ENCODE data around the gene HMCN2. TPM values are rescaled to one million over a fixed set of nuclear protein-coding genes. Genes with fewer than 3 reads are reported as not detected.

Gene HMCN2, protein sequence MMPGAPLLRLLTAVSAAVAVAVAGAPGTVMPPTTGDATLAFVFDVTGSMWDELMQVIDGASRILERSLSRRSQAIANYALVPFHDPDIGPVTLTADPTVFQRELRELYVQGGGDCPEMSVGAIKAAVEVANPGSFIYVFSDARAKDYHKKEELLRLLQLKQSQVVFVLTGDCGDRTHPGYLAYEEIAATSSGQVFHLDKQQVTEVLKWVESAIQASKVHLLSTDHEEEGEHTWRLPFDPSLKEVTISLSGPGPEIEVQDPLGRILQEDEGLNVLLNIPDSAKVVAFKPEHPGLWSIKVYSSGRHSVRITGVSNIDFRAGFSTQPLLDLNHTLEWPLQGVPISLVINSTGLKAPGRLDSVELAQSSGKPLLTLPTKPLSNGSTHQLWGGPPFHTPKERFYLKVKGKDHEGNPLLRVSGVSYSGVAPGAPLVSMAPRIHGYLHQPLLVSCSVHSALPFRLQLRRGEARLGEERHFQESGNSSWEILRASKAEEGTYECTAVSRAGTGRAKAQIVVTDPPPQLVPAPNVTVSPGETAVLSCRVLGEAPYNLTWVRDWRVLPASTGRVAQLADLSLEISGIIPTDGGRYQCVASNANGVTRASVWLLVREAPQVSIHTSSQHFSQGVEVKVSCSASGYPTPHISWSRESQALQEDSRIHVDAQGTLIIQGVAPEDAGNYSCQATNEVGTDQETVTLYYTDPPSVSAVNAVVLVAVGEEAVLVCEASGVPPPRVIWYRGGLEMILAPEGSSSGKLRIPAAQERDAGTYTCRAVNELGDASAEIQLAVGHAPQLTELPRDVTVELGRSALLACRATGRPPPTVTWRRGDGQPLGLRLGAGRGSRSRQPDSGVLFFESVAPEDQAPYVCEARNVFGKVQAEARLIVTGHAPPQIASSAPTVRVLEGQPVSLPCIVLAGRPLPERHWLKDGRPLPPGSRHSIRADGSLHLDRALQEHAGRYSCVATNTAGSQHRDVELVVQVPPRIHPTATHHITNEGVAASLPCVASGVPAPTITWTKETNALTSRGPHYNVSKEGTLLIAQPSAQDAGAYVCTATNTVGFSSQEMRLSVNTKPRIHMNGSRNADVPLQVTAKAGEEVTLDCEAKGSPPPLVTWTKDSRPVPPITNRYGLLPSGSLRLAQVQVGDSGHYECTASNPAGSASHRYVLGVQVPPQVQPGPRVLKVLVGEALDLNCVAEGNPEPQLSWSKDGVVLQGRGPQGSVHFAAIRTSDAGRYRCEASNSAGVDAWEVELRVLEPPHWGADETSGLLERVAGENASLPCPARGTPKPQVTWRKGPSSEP (N-terminal part only)
- total RNA-seq (1 to 10 TPM; 2.3 to 5.1 (median 3.9) TPM), polyA plus RNA-seq (6.1 TPM)
- long read RNA-seq, donor 1, partial matches to known transcripts, result 8 of 11 reads
- long read RNA-seq, donor 1, other reads (novel, unspliced or antisense), result 3 of 11 reads
- long read RNA-seq, donor 2, partial matches to known transcripts, result 1 of 1 reads
- long read RNA-seq, donor 2, other reads (novel, unspliced or antisense), result 0 of 1 reads
- long read RNA-seq, donor 3, partial matches to known transcripts, result 3 of 5 reads
- long read RNA-seq, donor 3, other reads (novel, unspliced or antisense), result 2 of 5 reads
- long read RNA-seq, donor 4, partial matches to known transcripts, result 6 of 7 reads
- long read RNA-seq, donor 4, other reads (novel, unspliced or antisense), result 1 of 7 reads

- H3K4me3 ChIP-seq (ENCODE audit: low read length), result peak within 1 kb of the TSS; percentile 20
- peak in 1 of 3 donors; percentile 78 for DNase-seq
- H3K9me3 ChIP-seq (ENCODE audit: control insufficient read depth, low read length), result no peaks in the 10 kb centered on the region
- H3K27me3 ChIP-seq (ENCODE audit: control insufficient read depth, insufficient read depth), result no peaks in the 10 kb centered on the region
- intact Hi-C loops (cut with DNase I), result no loop called here
- H3K4me1 ChIP-seq (ENCODE audit: control insufficient read depth, insufficient read depth, low read length), result no peaks in the 10 kb centered on the region
- peak; percentile 49 to 61 for ATAC-seq
- 2% methylated on average over 89 of the region's 89 CpGs for WGBS
- peak within 1 kb of the TSS; percentile 5 for H3K27ac ChIP-seq (ENCODE audit: low read length)
These were observed at the start of gene HMCN2 for GRCh38 chr9:130265431-130266235. Gene HMCN2 (plus strand): TSS chr9:130265760. CDS start chr9:130265879, 119 bp downstream.

- no peak for ATAC-seq
- Histone ChIP-seq H3K9me3 (ENCODE audit: control insufficient read depth, low read length) (no peaks in the 10 kb centered on the region), H3K4me3 (ENCODE audit: low read length) (no peak overlapping the region), H3K27ac (ENCODE audit: low read length) (no peak overlapping the region), H3K27me3 (ENCODE audit: control insufficient read depth, insufficient read depth) (no peaks in the 10 kb centered on the region), H3K4me1 (ENCODE audit: control insufficient read depth, insufficient read depth, low read length) (no peaks in the 10 kb centered on the region)
- DNase-seq, result no peak
- intact Hi-C loops (cut with DNase I), result no loop called here
- 90% methylated on average over 10 of the region's 10 CpGs for WGBS
These were observed 47.7 kb upstream of the HMCN2 start for GRCh38 chr9:130217838-130218237.

GRCh38 chr9:130219661-130220096 lies 45.9 kb upstream of the HMCN2 start:
- DNase-seq (peak in 2 of 3 donors; percentile 42 to 51), ATAC-seq (peak; percentile 11 to 15)
- H3K4me1 ChIP-seq (ENCODE audit: control insufficient read depth, insufficient read depth, low read length), result no peaks in the 10 kb centered on the region
- no peak overlapping the region for H3K4me3 ChIP-seq (ENCODE audit: low read length)
- H3K27ac ChIP-seq (ENCODE audit: low read length), result no peak overlapping the region
- H3K9me3 ChIP-seq (ENCODE audit: control insufficient read depth, low read length), result no peaks in the 10 kb centered on the region
- intact Hi-C loops (cut with DNase I), result loop anchor here in 1 of 4 donors (5.0 kb wide), 1 partner anchor 102 kb away; no protein-coding TSS in a partner anchor
- no peaks in the 10 kb centered on the region for H3K27me3 ChIP-seq (ENCODE audit: control insufficient read depth, insufficient read depth)
- 67% methylated on average over 16 of the region's 16 CpGs for WGBS

DNA sequence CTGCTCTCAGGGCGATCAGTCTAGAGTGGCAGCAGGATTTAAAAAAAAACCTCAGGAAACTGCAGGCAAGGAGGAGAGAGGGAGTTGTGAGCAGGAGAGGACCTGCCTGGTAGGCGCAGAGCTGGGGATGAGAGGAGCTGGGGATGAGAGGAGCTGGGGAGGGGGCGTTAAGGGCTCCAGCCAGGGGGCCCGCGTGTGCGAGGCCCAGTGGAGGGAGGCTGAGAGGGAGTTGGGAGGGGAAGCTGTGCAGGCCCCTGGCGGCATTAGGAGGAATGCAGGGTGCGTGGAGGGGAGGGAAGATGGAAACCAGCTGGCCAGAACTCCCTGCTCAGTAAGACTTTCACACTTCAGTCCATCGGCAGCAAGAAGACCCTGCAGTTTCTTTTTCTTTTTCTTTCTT lies 45.2 kb upstream of the HMCN2 start:
- Histone ChIP-seq H3K4me1 (ENCODE audit: control insufficient read depth, insufficient read depth, low read length) (no peaks in the 10 kb centered on the region), H3K27ac (ENCODE audit: low read length) (no peak overlapping the region), H3K9me3 (ENCODE audit: control insufficient read depth, low read length) (no peaks in the 10 kb centered on the region), H3K4me3 (ENCODE audit: low read length) (no peak overlapping the region), H3K27me3 (ENCODE audit: control insufficient read depth, insufficient read depth) (no peaks in the 10 kb centered on the region)
- ATAC-seq (peak; percentile 54 to 65), DNase-seq (peak in 2 of 3 donors; percentile 53 to 70)
- WGBS, result 25% methylated on average over 9 of the region's 9 CpGs
- intact Hi-C loops (cut with DNase I), result loop anchor here in 1 of 4 donors (5.0 kb wide), 1 partner anchor 103 kb away; no protein-coding TSS in a partner anchor

DNA sequence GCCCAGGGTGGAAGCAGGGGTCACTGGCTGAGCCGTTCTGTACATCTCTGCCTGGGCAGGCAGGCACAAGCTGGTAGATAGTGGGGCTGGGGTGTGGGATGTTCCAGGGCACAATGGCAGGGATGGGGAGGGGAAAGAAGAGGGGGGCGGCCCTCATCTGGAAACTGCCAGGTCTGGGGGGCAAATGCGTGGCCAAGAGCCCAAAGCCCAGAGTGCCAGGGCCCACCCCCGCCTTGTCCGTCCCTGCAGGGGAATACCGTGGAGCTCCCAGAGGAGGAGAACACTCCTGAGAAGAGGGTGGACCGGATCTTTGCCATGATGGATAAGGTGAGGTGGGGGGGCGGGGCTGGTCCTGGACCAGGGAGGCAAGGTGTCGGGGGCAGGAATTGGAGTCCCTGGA lies 42.7 kb upstream of the HMCN2 start:
- Histone ChIP-seq H3K27me3 (ENCODE audit: control insufficient read depth, insufficient read depth) (no peaks in the 10 kb centered on the region), H3K4me1 (ENCODE audit: control insufficient read depth, insufficient read depth, low read length) (no peaks in the 10 kb centered on the region), H3K27ac (ENCODE audit: low read length) (no peak overlapping the region), H3K4me3 (ENCODE audit: low read length) (no peak overlapping the region), H3K9me3 (ENCODE audit: control insufficient read depth, low read length) (peaks cover 2% of the 10 kb centered on the region)
- ATAC-seq (no peak), DNase-seq (peak in 1 of 3 donors; percentile 32)
- intact Hi-C loops (cut with DNase I), result loop anchor here in 1 of 4 donors (5.0 kb wide), 1 partner anchor 106 kb away; no protein-coding TSS in a partner anchor
- WGBS, result 93% methylated on average over 8 of the region's 9 CpGs

GRCh38 chr9:130225071-130225470 lies 40.5 kb upstream of the HMCN2 start:
- intact Hi-C loops (cut with DNase I), result no loop called here
- no peak for ATAC-seq
- Histone ChIP-seq H3K4me1 (ENCODE audit: control insufficient read depth, insufficient read depth, low read length) (no peaks in the 10 kb centered on the region), H3K4me3 (ENCODE audit: low read length) (no peak overlapping the region), H3K27ac (ENCODE audit: low read length) (no peak overlapping the region), H3K9me3 (ENCODE audit: control insufficient read depth, low read length) (peaks cover 3% of the 10 kb centered on the region), H3K27me3 (ENCODE audit: control insufficient read depth, insufficient read depth) (no peaks in the 10 kb centered on the region)
- WGBS, result 92% methylated on average over 11 of the region's 11 CpGs
- DNase-seq, result no peak

DNA sequence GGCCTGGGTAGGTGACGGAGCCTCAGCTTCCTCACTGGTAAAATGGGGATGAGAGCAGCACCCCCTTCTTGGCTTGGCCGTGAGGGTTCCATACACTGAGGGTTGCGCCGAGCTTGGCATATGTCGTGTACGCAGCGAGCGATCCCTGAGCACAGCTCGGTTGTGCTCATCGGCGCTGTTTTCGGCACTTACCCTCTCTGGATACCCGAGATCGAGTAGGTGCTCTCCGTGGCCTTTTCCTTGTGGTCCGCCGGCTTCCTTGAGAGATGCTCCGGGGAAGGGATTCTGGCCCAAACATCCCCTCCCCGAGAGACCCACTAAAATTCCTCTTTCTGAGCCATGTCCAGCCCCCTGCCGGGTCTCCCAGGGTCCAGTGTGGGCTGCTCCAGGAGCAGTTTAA lies 40.0 kb upstream of the HMCN2 start:
- Histone ChIP-seq H3K27me3 (ENCODE audit: control insufficient read depth, insufficient read depth) (no peaks in the 10 kb centered on the region), H3K9me3 (ENCODE audit: control insufficient read depth, low read length) (peaks cover 3% of the 10 kb centered on the region), H3K4me3 (ENCODE audit: low read length) (no peak overlapping the region), H3K27ac (ENCODE audit: low read length) (no peak overlapping the region), H3K4me1 (ENCODE audit: control insufficient read depth, insufficient read depth, low read length) (no peaks in the 10 kb centered on the region)
- intact Hi-C loops (cut with DNase I), result no loop called here
- no peak for ATAC-seq
- DNase-seq, result peak in 1 of 3 donors; percentile 33
- 96% methylated on average over 20 of the region's 20 CpGs for WGBS

DNA sequence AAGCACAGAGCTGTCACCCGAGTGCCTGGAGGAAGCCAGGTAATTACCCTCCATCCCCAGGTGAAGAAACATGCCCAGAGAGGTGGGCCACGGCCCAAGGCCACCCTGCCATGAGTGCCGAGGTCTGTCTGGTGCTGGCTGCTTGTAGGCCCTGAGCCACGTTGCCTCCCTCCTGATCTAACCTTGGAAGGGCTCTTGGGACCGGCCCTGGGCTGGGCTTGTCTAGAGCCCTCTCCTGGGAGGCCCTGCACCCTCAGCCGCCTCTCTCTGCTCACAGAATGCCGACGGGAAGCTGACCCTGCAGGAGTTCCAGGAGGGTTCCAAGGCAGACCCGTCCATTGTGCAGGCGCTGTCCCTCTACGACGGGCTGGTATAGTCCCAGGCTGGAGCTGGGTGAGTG lies 39.4 kb upstream of the HMCN2 start:
- intact Hi-C loops (cut with DNase I), result no loop called here
- Histone ChIP-seq H3K4me1 (ENCODE audit: control insufficient read depth, insufficient read depth, low read length) (no peaks in the 10 kb centered on the region), H3K27me3 (ENCODE audit: control insufficient read depth, insufficient read depth) (no peaks in the 10 kb centered on the region), H3K4me3 (ENCODE audit: low read length) (no peak overlapping the region), H3K27ac (ENCODE audit: low read length) (no peak overlapping the region), H3K9me3 (ENCODE audit: control insufficient read depth, low read length) (peaks cover 3% of the 10 kb centered on the region)
- DNase-seq (peak in 1 of 3 donors; percentile 27), ATAC-seq (peak; percentile 14 to 31)
- 93% methylated on average over 12 of the region's 12 CpGs for WGBS

- DNase-seq, result peak in 1 of 3 donors; percentile 3
- intact Hi-C loops (cut with DNase I), result no loop called here
- no peak overlapping the region for H3K4me3 ChIP-seq (ENCODE audit: low read length)
- H3K4me1 ChIP-seq (ENCODE audit: control insufficient read depth, insufficient read depth, low read length), result no peaks in the 10 kb centered on the region
- ATAC-seq, result no peak
- WGBS, result 85% methylated on average over 3 of the region's 3 CpGs
- H3K9me3 ChIP-seq (ENCODE audit: control insufficient read depth, low read length), result peaks cover 3% of the 10 kb centered on the region
- no peak overlapping the region for H3K27ac ChIP-seq (ENCODE audit: low read length)
- H3K27me3 ChIP-seq (ENCODE audit: control insufficient read depth, insufficient read depth), result no peaks in the 10 kb centered on the region
These were observed 37.7 kb upstream of the HMCN2 start for GRCh38 chr9:130227833-130228232.
